GM10248 (cell line): ENCODE results near the gene IRF5.
A peak's percentile ranks its signal among the peaks of the same experiment; 100 is the strongest.

Source experiments
- CTCF ChIA-PET: fragments of 300-600 bp; sonication (Branson Sonifier 250); formaldehyde crosslinking; extraction: SDS; loops from one replicate; lab custom pipeline; 2021; ENCODE audit warnings: antibody characterized with exemption; lab: Yijun Ruan, JAX
- POLR2A ChIA-PET: fragments of 350-650 bp; sonication (Branson Sonifier 250); formaldehyde crosslinking; extraction: SDS; loops from one replicate; lab custom pipeline; 2020; ENCODE audit warnings: antibody characterized with exemption; lab: Yijun Ruan, JAX
- DNase-seq: peaks from one replicate; pipeline ENCODE4 v3.0.0; 2012; ENCODE audit errors: extremely low spot score
- TF ChIP-seq, protein P1 (sequence below): IDR thresholded peaks from 2 replicates; pipeline ENCODE4 v1.5.1; 2012; ENCODE audit warnings: mild to moderate bottlenecking, low read depth; ENCODE audit errors: extremely low read depth, missing control alignments, control extremely low read depth

Gene IRF5, protein sequence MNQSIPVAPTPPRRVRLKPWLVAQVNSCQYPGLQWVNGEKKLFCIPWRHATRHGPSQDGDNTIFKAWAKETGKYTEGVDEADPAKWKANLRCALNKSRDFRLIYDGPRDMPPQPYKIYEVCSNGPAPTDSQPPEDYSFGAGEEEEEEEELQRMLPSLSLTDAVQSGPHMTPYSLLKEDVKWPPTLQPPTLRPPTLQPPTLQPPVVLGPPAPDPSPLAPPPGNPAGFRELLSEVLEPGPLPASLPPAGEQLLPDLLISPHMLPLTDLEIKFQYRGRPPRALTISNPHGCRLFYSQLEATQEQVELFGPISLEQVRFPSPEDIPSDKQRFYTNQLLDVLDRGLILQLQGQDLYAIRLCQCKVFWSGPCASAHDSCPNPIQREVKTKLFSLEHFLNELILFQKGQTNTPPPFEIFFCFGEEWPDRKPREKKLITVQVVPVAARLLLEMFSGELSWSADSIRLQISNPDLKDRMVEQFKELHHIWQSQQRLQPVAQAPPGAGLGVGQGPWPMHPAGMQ

GRCh38 chr7:128937647-128938543 lies at the start of gene IRF5:
Gene IRF5 (plus strand): TSS chr7:128937927. CDS start chr7:128942082, 4,155 bp downstream.
- TF ChIP-seq, protein P1, sequence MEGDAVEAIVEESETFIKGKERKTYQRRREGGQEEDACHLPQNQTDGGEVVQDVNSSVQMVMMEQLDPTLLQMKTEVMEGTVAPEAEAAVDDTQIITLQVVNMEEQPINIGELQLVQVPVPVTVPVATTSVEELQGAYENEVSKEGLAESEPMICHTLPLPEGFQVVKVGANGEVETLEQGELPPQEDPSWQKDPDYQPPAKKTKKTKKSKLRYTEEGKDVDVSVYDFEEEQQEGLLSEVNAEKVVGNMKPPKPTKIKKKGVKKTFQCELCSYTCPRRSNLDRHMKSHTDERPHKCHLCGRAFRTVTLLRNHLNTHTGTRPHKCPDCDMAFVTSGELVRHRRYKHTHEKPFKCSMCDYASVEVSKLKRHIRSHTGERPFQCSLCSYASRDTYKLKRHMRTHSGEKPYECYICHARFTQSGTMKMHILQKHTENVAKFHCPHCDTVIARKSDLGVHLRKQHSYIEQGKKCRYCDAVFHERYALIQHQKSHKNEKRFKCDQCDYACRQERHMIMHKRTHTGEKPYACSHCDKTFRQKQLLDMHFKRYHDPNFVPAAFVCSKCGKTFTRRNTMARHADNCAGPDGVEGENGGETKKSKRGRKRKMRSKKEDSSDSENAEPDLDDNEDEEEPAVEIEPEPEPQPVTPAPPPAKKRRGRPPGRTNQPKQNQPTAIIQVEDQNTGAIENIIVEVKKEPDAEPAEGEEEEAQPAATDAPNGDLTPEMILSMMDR: no peak
- ChIA-PET POLR2A (interaction anchor here (0.6 to 1.0 kb wide), 3 partner anchors 10 to 593 kb away, joined by 3 to 4 read pairs (median 3); no protein-coding TSS in a partner anchor), CTCF (interaction anchor here (0.9 to 2.1 kb wide), 4 partner anchors 10 to 154 kb away, joined by 3 to 7 read pairs (median 3); no protein-coding TSS in a partner anchor)
- DNase-seq: peak; percentile 49

GRCh38 chr7:128888039-128888755 lies 49.5 kb upstream of the IRF5 start:
- no peak for DNase-seq
- ChIA-PET CTCF (no interaction called here), POLR2A (no interaction called here)
- TF ChIP-seq, protein P1: no peak

- no peak for DNase-seq
- TF ChIP-seq, protein P1: no peak
- ChIA-PET CTCF (no interaction called here), POLR2A (no interaction called here)
Measured at GRCh38 chr7:128888756-128889095, 49.0 kb upstream of the IRF5 start.

DNA sequence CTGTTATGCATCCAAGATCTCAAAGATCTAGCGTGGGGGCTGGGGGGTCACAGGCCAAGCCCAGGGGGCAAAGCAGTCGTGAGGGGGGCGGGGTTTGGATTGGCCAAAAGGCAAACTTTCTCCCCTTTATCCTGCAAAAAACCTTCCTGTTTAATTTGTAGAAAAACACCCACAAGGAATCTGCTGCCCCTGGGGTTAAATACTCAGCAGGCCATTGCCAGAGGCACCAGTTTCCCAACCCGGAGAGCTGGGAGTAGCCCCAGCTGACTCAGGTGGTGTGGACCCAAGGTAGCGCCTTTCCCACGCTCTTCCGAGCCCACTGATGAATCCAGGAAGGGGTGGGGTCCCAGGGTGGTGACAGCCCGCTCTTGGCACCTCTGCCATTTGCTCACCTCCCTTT lies 48.6 kb upstream of the IRF5 start:
- no peak for DNase-seq
- ChIA-PET POLR2A (no interaction called here), CTCF (no interaction called here)
- TF ChIP-seq, protein P1: no peak

GRCh38 chr7:128890306-128891109 lies 47.2 kb upstream of the IRF5 start:
- no peak for DNase-seq
- TF ChIP-seq, protein P1: no peak
- ChIA-PET POLR2A (no interaction called here), CTCF (interaction anchor here (1.0 kb wide), 1 partner anchor 26 kb away, joined by 3 read pairs; no protein-coding TSS in a partner anchor)
